HepG2 (cell line): ENCODE measurements around the gene AMN. TPM values are rescaled to one million over a fixed set of nuclear protein-coding genes. Genes with fewer than 3 reads are reported as not detected.
A peak's percentile ranks its signal among the peaks of the same experiment; 100 is the strongest.

Experiments used
- ATAC-seq: fragments of 200-7000 bp; cut with Tn5 transposase; 3 replicates; pipeline ENCODE4 v1.9.1; 2020; ENCODE audit warnings: mild to moderate bottlenecking, moderate library complexity
- BruUV-seq: library from RNA; stranded (reverse); fragments of 400-500 nt; replicated peaks from 2 replicates; lab custom pipeline; 2021; lab: Mats Ljungman, UMichigan
- CTCF ChIA-PET: fragments of 300-600 bp; formaldehyde crosslinking; extraction: SDS; loops from one replicate; lab custom pipeline; 2021; ENCODE audit warnings: low total read pairs, inconsistent platforms, low intra/inter-chr PET ratio; lab: Yijun Ruan, JAX
- POLR2A ChIA-PET: fragments of 350-600 bp; sonication (Branson Sonifier 250); formaldehyde crosslinking; loops from one replicate; lab custom pipeline; 2020; ENCODE audit warnings: antibody characterized with exemption, inconsistent platforms; lab: Yijun Ruan, JAX
- DNase-seq: peaks from one replicate; pipeline ENCODE4 v3.0.0-alpha.2; 2015; ENCODE audit warnings: low spot score
- FAIRE-seq: peaks from 3 replicates; lab custom pipeline; 2011; peaks lifted over from hg19 to GRCh38; lab: Jason Lieb, UNC
- H2AFZ ChIP-seq: one replicate; pipeline ENCODE4 v1.6.1; 2011; ENCODE audit warnings: low read length, inconsistent platforms
- H3K27ac ChIP-seq: fragments of 300-600 bp; 3 replicates; pipeline ENCODE4 v1.8.0; 2011; ENCODE audit warnings: mixed run types, mild to moderate bottlenecking, mixed read lengths, low read length, inconsistent platforms; ENCODE audit not compliant: insufficient read depth; ENCODE audit errors: extremely low read length
- H3K27me3 ChIP-seq, 2 experiments: fragments of 200-600 bp in 1 of 2; 2 replicates in 1 of 2; 3 replicates in 1 of 2; pipeline versions ENCODE4 v1.6.0 to v1.8.0; 2011; ENCODE audit warnings: low read length in 2 of 2, mild to moderate bottlenecking in 2 of 2, moderate library complexity in 2 of 2, inconsistent platforms in 1 of 2; ENCODE audit not compliant: insufficient read depth in 2 of 2, control insufficient read depth in 1 of 2
- H3K36me3 ChIP-seq, 2 experiments: fragments of 200-600 bp in 1 of 2; replicated peaks in 1 of 2; 2 replicates in 1 of 2; 3 replicates in 1 of 2; pipeline versions ENCODE4 v1.5.1 to v1.8.0; 2011; ENCODE audit warnings: low read length in 2 of 2, inconsistent platforms in 1 of 2; ENCODE audit not compliant: insufficient read depth in 2 of 2, control insufficient read depth in 1 of 2
- H3K4me1 ChIP-seq: 2 replicates; pipeline ENCODE4 v1.5.1; 2012; ENCODE audit warnings: low read length, inconsistent platforms; ENCODE audit not compliant: insufficient read depth
- H3K4me2 ChIP-seq: 2 replicates; pipeline ENCODE4 v1.6.0; 2011; ENCODE audit warnings: low read depth, low read length, inconsistent platforms
- H3K4me3 ChIP-seq, 3 experiments: fragments of 200-600 bp in 1 of 3; sonication (generic), shearing (Covaris generic) in 1 of 3; replicated peaks in 1 of 3; 2 replicates each; pipeline ENCODE4 v1.5.1; 2011 to 2016; ENCODE audit warnings: low read length in 3 of 3, inconsistent platforms in 2 of 3, low read depth in 2 of 3, mild to moderate bottlenecking in 2 of 3, control low read depth in 1 of 3, mixed read lengths in 1 of 3; ENCODE audit not compliant: insufficient read depth in 1 of 3
- H3K79me2 ChIP-seq: one replicate; pipeline ENCODE4 v1.6.1; 2011; ENCODE audit warnings: low read length, inconsistent platforms; ENCODE audit not compliant: insufficient read depth
- H3K9ac ChIP-seq: 2 replicates; pipeline ENCODE4 v1.6.0; 2011; ENCODE audit warnings: mild to moderate bottlenecking, low read depth, low read length, inconsistent platforms; ENCODE audit not compliant: insufficient read depth
- H3K9me3 ChIP-seq: 2 replicates; pipeline ENCODE4 v1.5.1; 2012; ENCODE audit warnings: mild to moderate bottlenecking, low read length
- H4K20me1 ChIP-seq: 2 replicates; pipeline ENCODE4 v1.6.0; 2011; ENCODE audit warnings: inconsistent platforms, mild to moderate bottlenecking, low read length, moderate library complexity; ENCODE audit not compliant: insufficient read depth
- ARNTL ChIP-seq: sonication (generic); formaldehyde crosslinking; IDR thresholded peaks from 2 replicates; pipeline ENCODE4 v1.4.0; 2020; ENCODE audit warnings: mild to moderate bottlenecking, missing genetic modification reagents
- EED ChIP-seq: sonication (generic); formaldehyde crosslinking; IDR thresholded peaks from 2 replicates; pipeline ENCODE4 v1.5.0; 2020; ENCODE audit warnings: mild to moderate bottlenecking, missing genetic modification reagents
- JUN ChIP-seq: sonication (generic); formaldehyde crosslinking; IDR thresholded peaks from 2 replicates; pipeline ENCODE4 v1.4.0; 2020; ENCODE audit warnings: mild to moderate bottlenecking, missing genetic modification reagents
- NFE2L2 ChIP-seq: fragments of 150-350 bp; IDR thresholded peaks from 2 replicates; pipeline ENCODE4 v1.6.1; 2014; ENCODE audit warnings: low read length
- REXO4 ChIP-seq: sonication (generic); formaldehyde crosslinking; IDR thresholded peaks from 2 replicates; pipeline ENCODE4 v1.8.0; 2022; ENCODE audit warnings: missing genetic modification reagents, mild to moderate bottlenecking, borderline replicate concordance
- TBL1XR1 ChIP-seq: fragments of 150-350 bp; IDR thresholded peaks from 2 replicates; pipeline ENCODE4 v1.6.1; 2014; ENCODE audit warnings: borderline replicate concordance, low read length; ENCODE audit not compliant: partially characterized antibody
- ZMYM2 ChIP-seq: sonication (generic); formaldehyde crosslinking; IDR thresholded peaks from 2 replicates; pipeline ENCODE4 v1.8.0; 2022; ENCODE audit warnings: mild to moderate bottlenecking, missing genetic modification reagents
- ZNF850 ChIP-seq: sonication (generic); formaldehyde crosslinking; conservative IDR thresholded peaks from 2 replicates; pipeline ENCODE4 v1.9.0; 2021; ENCODE audit warnings: mild to moderate bottlenecking, missing genetic modification reagents
- WGBS: methylation state at CpG from one replicate; pipeline ENCODE4 v1.1.6; 2017; ENCODE audit warnings: low lambda C conversion rate; 5-methylcytosine and 5-hydroxymethylcytosine counted together
- in situ Hi-C: cut with HindIII; loops from 2 replicates; pipeline ENCODE4 v1.10.0; 2017; ENCODE audit warnings: low pct_unique_long_range_greater_than_20kb; ENCODE audit not compliant: extremely low pct_ligation_motif_present
- intact Hi-C: fragments of 100-400 bp; cut with micrococcal nuclease; formaldehyde crosslinking; loops from one replicate; pipeline ENCODE4 v1.10.0; 2022; ENCODE audit not compliant: unreplicated experiment
- polyA plus RNA-seq, 8 experiments: library from polyadenylated mRNA; depleted of rRNA in 3 of 8; stranded (reverse) in 7 of 8; unstranded in 1 of 8; fragments of >200 nt; fragmentation: Illumina TruSeq in 4 of 8; extraction: Trizol in 4 of 8; gene quantifications; 2 replicates each; pipeline versions ENCODE4 v1.2.1 to v1.2.3, GENCODE V29; 2011 to 2016; ENCODE audit warnings: low read depth in 4 of 8, missing spikeins in 1 of 8, mixed read lengths in 1 of 8; ENCODE audit not compliant: insufficient read depth in 1 of 8
- total RNA-seq, 5 experiments: library from RNA; depleted of rRNA; stranded (reverse); fragments of >200 nt; fragmentation: Illumina TruSeq; extraction: Trizol; gene quantifications; 2 replicates each; pipeline ENCODE4 v1.2.3, GENCODE V29; 2016; ENCODE audit warnings: low read depth in 1 of 5
- TF ChIP-seq, protein P1 (sequence below): sonication (generic); formaldehyde crosslinking; IDR thresholded peaks from 2 replicates; pipeline ENCODE4 v1.4.0; 2020; ENCODE audit warnings: missing genetic modification reagents

Gene AMN
- total and polyA plus RNA-seq, 2 of the 13 experiments (the other 11 are each of a cell fraction or from before 2014, with no cell fraction given) = 9.8 to 33.1 TPM

DNA sequence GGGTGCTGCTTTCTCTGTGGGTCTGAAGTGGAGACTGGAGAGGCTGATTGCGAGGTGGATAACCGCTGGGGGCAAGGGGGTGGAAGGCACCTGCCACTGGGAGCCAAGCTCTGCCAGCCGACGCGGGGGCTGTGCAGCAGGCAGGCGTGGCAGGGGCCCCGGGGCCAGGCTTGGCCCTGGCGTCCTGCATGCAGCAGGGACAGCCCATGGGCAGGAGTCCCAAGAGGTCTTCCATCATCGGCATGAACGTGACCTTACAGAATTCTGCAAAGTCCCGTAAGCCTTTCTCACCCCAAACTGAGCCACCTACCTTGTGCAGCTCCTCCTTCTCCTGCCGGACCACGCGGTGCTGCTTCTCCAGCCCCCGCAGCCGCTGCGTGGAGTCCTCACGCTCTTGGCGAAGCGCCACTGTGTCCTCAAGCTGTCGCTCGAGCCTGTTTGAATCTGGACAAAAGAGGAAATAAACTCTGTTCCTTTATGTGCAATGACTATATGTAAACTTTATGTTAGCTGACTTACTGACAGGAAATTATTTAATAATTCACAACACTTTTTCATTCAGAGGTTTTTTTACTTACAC is 51.3 kb downstream of the AMN start:
- intact Hi-C loops (no loop called here), in situ Hi-C loops (no loop called here)
- no peaks in the 10 kb centered on the region for H3K4me1 ChIP-seq
- H3K27me3 ChIP-seq = no peaks in the 10 kb centered on the region; a peak in 1 of 5 replicates
- H2AFZ ChIP-seq = no peak overlapping the region
- TF ChIP-seq EED (CRISPR knock-in tag) = no peak
- TF ChIP-seq NFE2L2 = no peak
- no peak for TF ChIP-seq ZNF850 (CRISPR knock-in tag)
- TF ChIP-seq JUN (CRISPR knock-in tag) = no peak
- no peak for TF ChIP-seq REXO4 (CRISPR knock-in tag)
- ChIA-PET CTCF (no interaction called here), POLR2A (no interaction called here)
- no peak overlapping the region for H3K9ac ChIP-seq
- no peaks in the 10 kb centered on the region for H3K79me2 ChIP-seq
- no peak for ATAC-seq
- no peak for FAIRE-seq
- WGBS = 98% methylated on average over 20 of the region's 22 CpGs
- H3K9me3 ChIP-seq = no peaks in the 10 kb centered on the region
- H3K4me3 ChIP-seq = no peak overlapping the region
- BruUV-seq = no TSS peak
- no peak for DNase-seq
- no peaks in the 10 kb centered on the region for H4K20me1 ChIP-seq
- H3K36me3 ChIP-seq = peaks cover 28 to 73% of the 10 kb centered on the region in 2 experiments; a peak in 4 of 5 replicates
- no peak overlapping the region for H3K27ac ChIP-seq
- no peak overlapping the region for H3K4me2 ChIP-seq

DNA sequence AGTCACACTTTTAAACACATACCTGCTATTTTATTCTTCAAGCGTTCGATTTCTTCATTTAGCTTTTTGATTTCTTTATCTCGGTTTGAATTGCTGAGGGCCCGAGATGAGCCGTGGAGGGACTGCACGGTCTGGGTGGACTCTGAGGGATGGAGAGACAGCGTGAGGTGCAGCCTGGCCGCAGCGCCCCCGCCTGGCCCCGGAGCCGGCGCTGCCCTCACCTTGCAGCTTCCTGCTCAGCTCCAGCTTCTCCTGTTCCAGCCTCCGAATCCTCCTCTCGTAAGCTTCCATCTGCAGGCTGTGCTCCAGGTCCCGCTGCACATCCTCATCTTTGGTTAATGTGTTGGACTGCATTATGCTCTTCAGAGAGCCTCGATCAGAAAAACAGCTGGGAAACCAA is 53.2 kb downstream of the AMN start:
- ChIA-PET CTCF (no interaction called here), POLR2A (no interaction called here)
- H4K20me1 ChIP-seq = no peaks in the 10 kb centered on the region
- no peak overlapping the region for H3K27ac ChIP-seq
- no peaks in the 10 kb centered on the region for H3K9me3 ChIP-seq
- FAIRE-seq (no peak), DNase-seq (no peak), ATAC-seq (no peak)
- H3K27me3 ChIP-seq = no peaks in the 10 kb centered on the region; a peak in 1 of 5 replicates
- in situ Hi-C loops = no loop called here
- H3K4me2 ChIP-seq = no peak overlapping the region
- H3K36me3 ChIP-seq = peaks cover 22 to 64% of the 10 kb centered on the region in 2 experiments; a peak in 4 of 5 replicates
- intact Hi-C loops = no loop called here
- H3K4me3 ChIP-seq = no peak overlapping the region
- 98% methylated on average over 17 of the region's 17 CpGs for WGBS
- no peak for TF ChIP-seq TBL1XR1
- TF ChIP-seq ARNTL (CRISPR knock-in tag) = no peak
- TF ChIP-seq, protein P1, sequence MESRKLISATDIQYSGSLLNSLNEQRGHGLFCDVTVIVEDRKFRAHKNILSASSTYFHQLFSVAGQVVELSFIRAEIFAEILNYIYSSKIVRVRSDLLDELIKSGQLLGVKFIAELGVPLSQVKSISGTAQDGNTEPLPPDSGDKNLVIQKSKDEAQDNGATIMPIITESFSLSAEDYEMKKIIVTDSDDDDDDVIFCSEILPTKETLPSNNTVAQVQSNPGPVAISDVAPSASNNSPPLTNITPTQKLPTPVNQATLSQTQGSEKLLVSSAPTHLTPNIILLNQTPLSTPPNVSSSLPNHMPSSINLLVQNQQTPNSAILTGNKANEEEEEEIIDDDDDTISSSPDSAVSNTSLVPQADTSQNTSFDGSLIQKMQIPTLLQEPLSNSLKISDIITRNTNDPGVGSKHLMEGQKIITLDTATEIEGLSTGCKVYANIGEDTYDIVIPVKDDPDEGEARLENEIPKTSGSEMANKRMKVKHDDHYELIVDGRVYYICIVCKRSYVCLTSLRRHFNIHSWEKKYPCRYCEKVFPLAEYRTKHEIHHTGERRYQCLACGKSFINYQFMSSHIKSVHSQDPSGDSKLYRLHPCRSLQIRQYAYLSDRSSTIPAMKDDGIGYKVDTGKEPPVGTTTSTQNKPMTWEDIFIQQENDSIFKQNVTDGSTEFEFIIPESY (CRISPR knock-in tag) = peak; percentile 46; the same call in 1 of the 2 replicates
- TF ChIP-seq ZMYM2 (CRISPR knock-in tag) = no peak
- BruUV-seq = no TSS peak
- H3K9ac ChIP-seq = no peak overlapping the region
- H3K4me1 ChIP-seq = no peaks in the 10 kb centered on the region
- no peak overlapping the region for H2AFZ ChIP-seq
- no peaks in the 10 kb centered on the region for H3K79me2 ChIP-seq
